Mucosa of descending colon (tissue), 3 donors: ENCODE data around the gene COQ9. TPM values are rescaled to one million over a fixed set of nuclear protein-coding genes. Genes with fewer than 3 reads are reported as not detected.
"Not testable (repeated sequence)": the region's sequence is repeated elsewhere in the genome, so short reads cannot be mapped to it uniquely, and the experiment has no call there.

Experiments used
- ATAC-seq: fragments of 200-7000 bp; cut with Tn5 transposase; one replicate; pipeline ENCODE4 v1.9.1; 2020; ENCODE audit warnings: mild to moderate bottlenecking, moderate library complexity
- DNase-seq, 3 donors: peaks; one replicate each; pipeline ENCODE4 v3.0.0-alpha.2; 2020
- H3K36me3 ChIP-seq: fragments of 200-600 bp; one replicate; pipeline ENCODE4 v1.8.0; 2021; ENCODE audit warnings: low read depth, mild to moderate bottlenecking
- H3K4me1 ChIP-seq: fragments of 200-600 bp; one replicate; pipeline ENCODE4 v1.8.0; 2021; ENCODE audit warnings: low read depth, mild to moderate bottlenecking
- H3K4me3 ChIP-seq: fragments of 200-600 bp; one replicate; pipeline ENCODE4 v1.8.0; 2021; ENCODE audit warnings: mild to moderate bottlenecking
- H3K9me3 ChIP-seq: fragments of 200-600 bp; one replicate; pipeline ENCODE4 v1.8.0; 2021; ENCODE audit warnings: mild to moderate bottlenecking
- CTCF ChIP-seq: fragments of 200-600 bp; IDR thresholded peaks from one replicate; pipeline ENCODE4 v1.8.0; 2022; ENCODE audit warnings: antibody characterized with exemption, mild to moderate bottlenecking
- intact Hi-C, 2 donors: fragments of 100-400 bp; cut with DNase I in 1 of 2; cut with micrococcal nuclease in 1 of 2; formaldehyde crosslinking; loops; one replicate each; pipeline versions ENCODE4 v1.11.0 to v1.11.1; 2022; cut with DNase I, micrococcal nuclease
- long read RNA-seq, 2 donors: library from polyadenylated mRNA; unstranded; transcript quantifications; one replicate each; pipeline ENCODE4 v2.0.0, GENCODE V29; 2019 to 2021
- total RNA-seq, 3 donors: library from RNA; stranded (reverse); fragmentation: NEBNext Ultra II Directional in 2 of 3; extraction: Animal tissue kit (Norgen Biotek cat#: 25700) in 2 of 3; gene quantifications; one replicate each; pipeline versions ENCODE4 v1.2.1 to v1.2.4, GENCODE V29; 2021 to 2023
- donor health status: DM: no; HTN: no; CAD: no; lungs with moderate emphysema.
- donor health status: DM: no; HTN: no; CAD: no.
- donor health status: DM: no; HTN: yes; CAD: no.

The COQ9 gene, protein sequence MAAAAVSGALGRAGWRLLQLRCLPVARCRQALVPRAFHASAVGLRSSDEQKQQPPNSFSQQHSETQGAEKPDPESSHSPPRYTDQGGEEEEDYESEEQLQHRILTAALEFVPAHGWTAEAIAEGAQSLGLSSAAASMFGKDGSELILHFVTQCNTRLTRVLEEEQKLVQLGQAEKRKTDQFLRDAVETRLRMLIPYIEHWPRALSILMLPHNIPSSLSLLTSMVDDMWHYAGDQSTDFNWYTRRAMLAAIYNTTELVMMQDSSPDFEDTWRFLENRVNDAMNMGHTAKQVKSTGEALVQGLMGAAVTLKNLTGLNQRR
- total RNA-seq: 100 to 1,000 TPM in 2 of 3 donors, 10 to 100 TPM in 1; 98.0 to 147 (median 109) TPM
- long read RNA-seq, donor 1, transcript COQ9-201 (9 exons, 1,677 nt): major isoform, 223 of 259 reads
- long read RNA-seq, donor 1, partial matches to known transcripts: 8 of 259 reads
- long read RNA-seq, donor 1, other reads (novel, unspliced or antisense): 23 of 259 reads
- long read RNA-seq, donor 2, transcript COQ9-201 (9 exons, 1,677 nt): major isoform, 179 of 195 reads
- long read RNA-seq, donor 2, partial matches to known transcripts: 5 of 195 reads
- long read RNA-seq, donor 2, other reads (novel, unspliced or antisense): 7 of 195 reads

DNA sequence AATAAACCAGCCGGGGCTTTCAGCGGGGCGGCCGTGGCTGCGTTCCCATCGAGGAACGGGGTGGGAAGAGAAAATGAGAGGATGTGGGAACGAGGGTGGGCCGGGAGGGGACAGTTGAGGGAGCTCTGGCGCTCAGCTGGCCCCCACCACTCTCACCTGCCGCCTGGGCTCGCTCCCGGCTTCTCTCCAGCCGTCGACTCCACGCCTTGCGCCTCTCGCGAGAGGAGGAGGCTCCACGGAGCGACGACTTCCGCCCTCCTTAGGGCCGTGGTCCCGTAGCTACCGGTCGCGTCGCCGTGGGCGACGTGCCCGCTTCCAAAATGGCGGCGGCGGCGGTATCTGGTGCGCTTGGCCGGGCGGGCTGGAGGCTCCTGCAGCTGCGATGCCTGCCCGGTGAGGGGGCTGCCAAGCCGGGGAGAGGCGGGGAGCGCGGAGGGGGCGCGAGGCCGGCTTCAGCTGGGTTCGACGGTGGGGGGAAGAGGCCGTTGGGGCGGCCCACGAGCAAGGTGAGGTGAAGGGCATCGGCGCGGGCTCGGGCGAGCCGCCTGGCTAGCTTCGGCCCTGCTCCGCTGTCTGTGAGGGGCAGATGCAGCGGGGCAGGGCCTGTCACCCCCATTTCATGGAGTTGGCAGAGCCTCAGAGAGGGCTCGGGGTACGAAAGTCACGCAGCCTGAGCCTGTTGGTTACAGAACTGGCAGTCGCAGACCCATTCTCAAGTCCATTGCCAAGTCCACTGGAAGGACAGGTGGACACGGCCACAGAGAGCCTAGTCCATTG, at the start of gene COQ9, which contains the start of gene CIAPIN1:
Gene COQ9, plus strand, starts transcription at position 294 of the 777 bp plus-strand sequence. Its CDS starts 27 bp downstream, at position 321.
Gene CIAPIN1, minus strand, starts transcription at position 200 of the 777 bp plus-strand sequence. CDS start 6,457 bp downstream, outside the sequence.
- intact Hi-C loops: no loop called here
- peak within 1 kb of the TSS; percentile 86 for H3K4me3 ChIP-seq
- DNase-seq (peak; percentile 95 to 97 (median 97)), ATAC-seq (peak; percentile 99)
- no peaks in the 10 kb centered on the region for H3K4me1 ChIP-seq
- no peak for TF ChIP-seq CTCF
- H3K9me3 ChIP-seq: no peaks in the 10 kb centered on the region
- H3K36me3 ChIP-seq: no peaks in the 10 kb centered on the region

GRCh38 chr16:57397493-57397892, 49.8 kb upstream of the COQ9 start:
- H3K36me3 ChIP-seq, H3K9me3 ChIP-seq, DNase-seq, ATAC-seq, intact Hi-C loops, H3K4me1 ChIP-seq, H3K4me3 ChIP-seq: not testable (repeated sequence)

DNA sequence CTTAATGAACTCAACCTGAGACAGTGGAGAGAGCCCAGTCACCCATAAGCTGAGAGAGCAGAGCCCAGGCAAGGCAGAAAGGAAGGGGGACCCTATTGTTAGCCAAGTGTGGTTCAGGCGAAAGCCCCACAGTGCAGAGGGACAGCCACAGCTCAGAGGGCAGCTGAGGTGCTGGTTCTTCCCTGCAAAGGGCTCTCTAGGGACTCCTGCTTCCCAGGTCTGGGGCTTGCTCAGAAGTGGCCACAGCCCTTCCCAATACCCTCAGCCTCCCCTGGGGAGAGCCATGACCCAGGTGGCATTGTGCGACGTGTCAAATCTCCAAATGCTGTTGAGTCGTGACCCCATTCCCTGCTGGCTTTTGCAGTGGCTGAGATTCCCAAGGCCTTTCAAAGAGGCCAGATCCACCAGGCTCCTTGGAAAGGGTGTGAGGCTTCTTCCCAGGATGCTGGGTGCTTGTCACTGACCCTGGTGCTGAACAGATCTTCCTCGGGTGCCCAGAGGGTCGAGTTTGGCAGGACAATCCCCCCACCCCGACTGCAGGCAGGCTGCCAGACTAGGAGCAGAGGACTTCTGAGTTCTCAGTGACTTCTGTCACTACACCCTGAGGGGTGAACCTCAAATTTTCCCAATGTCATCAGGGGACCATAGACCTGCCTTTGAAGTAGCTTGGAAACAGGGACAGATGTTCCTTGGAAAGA, 45.2 kb upstream of the COQ9 start:
- intact Hi-C loops: no loop called here
- no peak for TF ChIP-seq CTCF
- DNase-seq (no peak), ATAC-seq (no peak)
- Histone ChIP-seq H3K4me1 (no peaks in the 10 kb centered on the region), H3K9me3 (no peaks in the 10 kb centered on the region), H3K4me3 (no peak overlapping the region), H3K36me3 (no peaks in the 10 kb centered on the region)

GRCh38 chr16:57403965-57404817, 43.1 kb upstream of the COQ9 start, which contains the start of gene CCL17:
CCL17 (plus strand) TSS chr16:57404767; CDS start chr16:57413933, 9,166 bp downstream.
- H3K36me3 ChIP-seq: no peaks in the 10 kb centered on the region
- H3K9me3 ChIP-seq: no peaks in the 10 kb centered on the region
- intact Hi-C loops: no loop called here
- no peak for TF ChIP-seq CTCF
- no peaks in the 10 kb centered on the region for H3K4me1 ChIP-seq
- ATAC-seq (no peak), DNase-seq (no peak)
- H3K4me3 ChIP-seq: no peak within 1 kb of the TSS

DNA sequence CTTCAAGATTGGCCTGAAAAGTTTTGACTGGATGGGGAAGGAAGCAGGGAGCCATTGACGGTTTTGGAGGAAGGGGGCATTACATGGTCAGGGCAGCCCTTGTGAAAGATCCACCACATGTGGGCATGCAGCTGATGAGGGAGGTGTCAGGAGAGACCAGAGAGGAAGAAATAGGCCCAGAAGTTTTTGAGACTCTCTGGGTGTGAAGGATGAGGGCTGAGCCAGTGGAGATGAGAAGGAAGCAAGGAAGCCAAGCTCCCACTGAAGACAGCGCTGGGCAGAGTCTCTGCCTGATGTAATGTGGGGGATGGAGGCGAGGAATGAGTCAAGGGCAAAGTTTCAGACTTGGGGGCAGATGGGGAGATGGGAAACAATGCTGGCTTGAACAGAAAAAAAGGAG, 42.2 kb upstream of the COQ9 start:
- Histone ChIP-seq H3K9me3 (no peaks in the 10 kb centered on the region), H3K36me3 (no peaks in the 10 kb centered on the region), H3K4me3 (no peak overlapping the region), H3K4me1 (no peaks in the 10 kb centered on the region)
- intact Hi-C loops: no loop called here
- no peak for TF ChIP-seq CTCF
- DNase-seq (no peak), ATAC-seq (no peak)
